Neuronal stem cell (in vitro differentiated cells): ENCODE measurements around the gene BPIFB3.
A peak's percentile ranks its signal among the peaks of the same experiment; 100 is the strongest.

ENCODE experiments used
- DNase-seq: peaks from one replicate; pipeline ENCODE4 v3.0.0-alpha.2; 2013; ENCODE audit warnings: low spot score
- H2AFZ ChIP-seq: one replicate; pipeline ENCODE4 v1.6.1; 2013; ENCODE audit warnings: mild to moderate bottlenecking, low read length, inconsistent platforms
- H2AK5ac ChIP-seq: 2 replicates; pipeline ENCODE4 v1.6.1; 2013; ENCODE audit warnings: low read depth, mild to moderate bottlenecking, inconsistent platforms, low read length, moderate library complexity, mixed read lengths
- H2BK120ac ChIP-seq: 2 replicates; pipeline ENCODE4 v1.6.1; 2013; ENCODE audit warnings: low read depth, mild to moderate bottlenecking, inconsistent platforms, low read length, moderate library complexity, mixed read lengths
- H2BK12ac ChIP-seq: one replicate; pipeline ENCODE4 v1.6.1; 2013; ENCODE audit warnings: low read length, inconsistent platforms
- H2BK15ac ChIP-seq: 2 replicates; pipeline ENCODE4 v1.6.1; 2013; ENCODE audit warnings: mild to moderate bottlenecking, low read length, inconsistent platforms, mixed read lengths
- H2BK5ac ChIP-seq: one replicate; pipeline ENCODE4 v1.6.1; 2013; ENCODE audit warnings: inconsistent platforms, mild to moderate bottlenecking, low read length, moderate library complexity
- H3K14ac ChIP-seq: one replicate; pipeline ENCODE4 v1.6.1; 2013; ENCODE audit warnings: low read length, inconsistent platforms
- H3K18ac ChIP-seq: 2 replicates; pipeline ENCODE4 v1.6.1; 2013; ENCODE audit warnings: low read length, inconsistent platforms
- H3K23ac ChIP-seq: 2 replicates; pipeline ENCODE4 v1.6.1; 2013; ENCODE audit warnings: low read depth, mild to moderate bottlenecking, mixed read lengths, low read length, inconsistent platforms; ENCODE audit not compliant: poor library complexity
- H3K27ac ChIP-seq: replicated peaks from 3 replicates; pipeline ENCODE4 v1.5.1; 2013; ENCODE audit warnings: low read length, inconsistent platforms
- H3K27me3 ChIP-seq, 3 experiments: 2 replicates each; pipeline ENCODE4 v1.6.1; 2013; ENCODE audit warnings: low read length in 3 of 3, mild to moderate bottlenecking in 2 of 3, inconsistent platforms in 1 of 3, low read depth in 1 of 3, mixed read lengths in 1 of 3, moderate library complexity in 1 of 3; ENCODE audit not compliant: control insufficient read depth in 3 of 3, insufficient read depth in 3 of 3
- H3K36me3 ChIP-seq, 2 donors: replicated peaks in 1 of 2; 2 replicates each; pipeline ENCODE4 v1.6.1; 2013; ENCODE audit warnings: low read length in 2 of 2; ENCODE audit not compliant: control insufficient read depth in 2 of 2, insufficient read depth in 2 of 2
- H3K4ac ChIP-seq: 2 replicates; pipeline ENCODE4 v1.6.1; 2013; ENCODE audit warnings: inconsistent platforms, mild to moderate bottlenecking, low read length, moderate library complexity
- H3K4me1 ChIP-seq, 2 donors: 1 replicate in 1 of 2; 2 replicates in 1 of 2; pipeline ENCODE4 v1.6.1; 2013; ENCODE audit warnings: low read length in 2 of 2, low read depth in 1 of 2; ENCODE audit not compliant: control insufficient read depth in 2 of 2, insufficient read depth in 1 of 2
- H3K4me2 ChIP-seq: one replicate; pipeline ENCODE4 v1.6.1; 2013; ENCODE audit warnings: mild to moderate bottlenecking, low read length, inconsistent platforms; ENCODE audit not compliant: insufficient read depth, poor library complexity, severe bottlenecking
- H3K4me3 ChIP-seq, 2 donors: 2 replicates each; pipeline ENCODE4 v1.5.1; 2013; ENCODE audit warnings: low read length in 2 of 2, mild to moderate bottlenecking in 2 of 2, inconsistent platforms in 1 of 2, moderate library complexity in 1 of 2
- H3K79me1 ChIP-seq: one replicate; pipeline ENCODE4 v1.6.1; 2013; ENCODE audit warnings: low read depth, mild to moderate bottlenecking, inconsistent platforms, low read length, moderate library complexity
- H3K9ac ChIP-seq: one replicate; pipeline ENCODE4 v1.6.1; 2013; ENCODE audit warnings: mild to moderate bottlenecking, low read depth, low read length, inconsistent platforms; ENCODE audit not compliant: poor library complexity
- H3K9me3 ChIP-seq, 2 donors: replicated peaks in 1 of 2; 2 replicates each; pipeline versions ENCODE3 to v1.6.1; 2013; ENCODE audit warnings: low read length in 2 of 2, mild to moderate bottlenecking in 2 of 2, inconsistent platforms in 1 of 2, low read depth in 1 of 2, mixed read lengths in 1 of 2, moderate library complexity in 1 of 2; ENCODE audit not compliant: control insufficient read depth in 2 of 2, insufficient read depth in 1 of 2
- H4K8ac ChIP-seq: one replicate; pipeline ENCODE4 v1.6.1; 2013; ENCODE audit warnings: low read depth, mild to moderate bottlenecking, inconsistent platforms, low read length, moderate library complexity
- H4K91ac ChIP-seq: one replicate; pipeline ENCODE4 v1.6.1; 2013; ENCODE audit warnings: low read length, low read depth, mild to moderate bottlenecking, inconsistent platforms; ENCODE audit not compliant: poor library complexity
- WGBS, 2 donors: extraction: QIAGEN DNeasy Blood & Tissue Kit; methylation state at CpG; one replicate each; pipeline ENCODE4 v1.1.7; 2013; ENCODE audit warnings: missing lambda C conversion rate in 2 of 2, mixed read lengths in 1 of 2; ENCODE audit not compliant: insufficient read length in 2 of 2, insufficient replicate concordance in 1 of 2; ENCODE audit errors: extremely low coverage in 2 of 2; 5-methylcytosine and 5-hydroxymethylcytosine counted together

BPIFB3 gene

DNA sequence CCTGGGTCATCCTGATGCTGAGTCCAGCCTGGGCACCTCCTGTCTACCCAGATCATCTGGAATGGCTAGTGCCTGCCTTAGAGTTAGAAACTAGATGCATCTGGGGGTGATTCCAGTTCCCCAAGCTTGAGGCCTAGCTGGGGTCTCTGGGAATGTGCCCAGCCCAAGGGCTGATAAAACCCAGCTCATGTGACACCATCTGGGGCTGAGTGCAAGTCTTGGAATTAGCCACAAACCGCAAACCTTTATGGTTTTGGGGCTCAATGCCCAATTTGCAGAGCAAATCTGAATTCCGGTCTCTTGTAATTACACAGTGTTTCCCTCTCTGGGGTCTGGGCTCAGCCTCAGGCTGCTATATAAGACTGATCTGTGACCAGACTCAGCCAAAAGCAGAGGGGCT, 25.6 kb downstream of the BPIFB3 start, which contains the start of gene BPIFB4:
Gene BPIFB4 (plus strand): TSS at position 385 of the 400 bp plus-strand sequence. CDS start 1,884 bp downstream, outside the sequence.
- Histone ChIP-seq H3K4me3 (no peak within 1 kb of the TSS), H2BK15ac (no peak within 1 kb of the TSS), H3K4me1 (no peaks in the 10 kb centered on the region), H3K9ac (no peak within 1 kb of the TSS), H3K36me3 (no peaks in the 10 kb centered on the region), H3K27ac (no peak within 1 kb of the TSS), H2AK5ac (peak within 1 kb of the TSS; percentile 19), H4K91ac (no peak within 1 kb of the TSS), H3K14ac (no peak within 1 kb of the TSS), H4K8ac (no peak within 1 kb of the TSS), H2BK120ac (no peak within 1 kb of the TSS), H2AFZ (no peak within 1 kb of the TSS), H3K4ac (no peak within 1 kb of the TSS), H2BK12ac (no peak within 1 kb of the TSS), H3K27me3 (no peaks in the 10 kb centered on the region), H3K79me1 (no peaks in the 10 kb centered on the region), H2BK5ac (no peak within 1 kb of the TSS), H3K9me3 (no peaks in the 10 kb centered on the region), H3K23ac (no peak within 1 kb of the TSS), H3K18ac (peak within 1 kb of the TSS; percentile 25), H3K4me2 (no peak within 1 kb of the TSS)
- WGBS, 2 donors, result no CpG with 5 or more reads among the region's 2 CpGs
- DNase-seq, result no peak

DNA sequence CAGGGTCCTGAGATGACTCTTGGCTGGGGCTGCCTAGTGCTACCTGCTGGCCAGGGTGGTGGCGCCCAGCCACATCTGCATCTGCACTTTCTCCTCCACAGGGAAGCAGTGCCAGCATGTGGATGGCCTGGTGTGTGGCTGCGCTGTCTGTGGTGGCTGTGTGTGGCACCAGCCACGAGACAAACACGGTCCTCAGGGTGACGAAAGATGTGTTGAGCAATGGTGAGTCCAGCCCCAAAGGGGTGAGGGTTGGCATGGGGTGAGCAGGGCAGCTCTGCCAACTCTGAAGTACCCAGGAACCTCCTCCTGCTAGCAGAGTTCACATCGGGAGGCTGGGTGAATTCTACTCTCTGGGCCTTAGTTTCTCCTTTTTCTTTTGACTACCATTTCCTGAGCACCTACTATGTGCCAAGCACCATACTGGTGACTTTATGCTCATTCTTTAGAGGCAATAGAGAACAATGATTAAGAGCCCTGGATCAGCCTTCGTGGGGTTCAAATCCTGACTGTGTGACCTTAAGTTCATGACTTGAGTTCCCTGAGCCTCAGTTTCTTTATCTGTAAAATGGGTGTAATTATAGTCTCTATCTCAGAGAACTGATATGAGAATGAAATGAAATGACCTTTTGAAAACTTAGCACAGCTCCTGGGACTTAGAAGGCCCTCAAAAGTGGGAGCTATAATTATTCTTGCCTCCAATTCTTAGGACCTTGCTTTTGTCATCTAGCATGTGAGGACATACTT, 27.9 kb downstream of the BPIFB3 start:
- no peak overlapping the region for H3K14ac ChIP-seq
- no peak for DNase-seq
- no peaks in the 10 kb centered on the region for H3K9me3 ChIP-seq
- H3K27ac ChIP-seq, result no peak overlapping the region
- H3K4me1 ChIP-seq, result no peaks in the 10 kb centered on the region
- no peak overlapping the region for H2BK5ac ChIP-seq
- no peak overlapping the region for H2AK5ac ChIP-seq
- H2BK120ac ChIP-seq, result no peak overlapping the region
- no peaks in the 10 kb centered on the region for H3K79me1 ChIP-seq
- no peak overlapping the region for H2AFZ ChIP-seq
- no peak overlapping the region for H4K8ac ChIP-seq
- no peak overlapping the region for H3K4me2 ChIP-seq
- H3K4ac ChIP-seq, result no peak overlapping the region
- H4K91ac ChIP-seq, result no peak overlapping the region
- H3K27me3 ChIP-seq, result peaks cover 0 to 2% (median 0%) of the 10 kb centered on the region in 3 experiments
- no CpG with 5 or more reads among the region's 7 CpGs for whole genome bisulfite sequencing, 2 donors
- no peak overlapping the region for H2BK15ac ChIP-seq
- no peak overlapping the region for H3K23ac ChIP-seq
- no peak overlapping the region for H3K4me3 ChIP-seq
- no peak overlapping the region for H2BK12ac ChIP-seq
- H3K36me3 ChIP-seq, result no peaks in the 10 kb centered on the region
- no peak overlapping the region for H3K18ac ChIP-seq
- no peak overlapping the region for H3K9ac ChIP-seq

DNA sequence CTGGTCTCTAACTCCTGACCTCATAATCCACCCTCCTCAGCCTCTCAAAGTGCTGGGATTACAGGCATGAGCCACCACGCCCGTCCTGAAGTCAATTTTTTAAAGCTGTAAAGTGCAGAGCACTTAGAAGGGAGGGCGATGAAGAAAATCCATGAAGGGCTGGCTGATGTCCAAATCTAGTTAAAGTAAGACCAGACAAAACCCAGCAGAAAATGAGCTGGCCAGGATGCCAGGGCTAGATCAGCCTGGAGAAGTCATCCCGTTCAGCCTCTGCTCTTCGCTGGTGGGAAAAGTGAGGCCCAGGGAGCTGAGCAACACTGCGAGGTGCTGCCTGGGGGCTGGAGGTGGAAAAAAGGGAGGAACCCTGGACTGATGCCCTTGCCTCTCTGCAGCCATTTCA, 28.8 kb downstream of the BPIFB3 start:
- H4K8ac ChIP-seq, result no peak overlapping the region
- no peak overlapping the region for H3K4ac ChIP-seq
- no peaks in the 10 kb centered on the region for H3K36me3 ChIP-seq
- no peak overlapping the region for H2BK120ac ChIP-seq
- H3K79me1 ChIP-seq, result no peaks in the 10 kb centered on the region
- no CpG with 5 or more reads among the region's 6 CpGs for WGBS, 2 donors
- H2BK12ac ChIP-seq, result no peak overlapping the region
- no peak overlapping the region for H2BK5ac ChIP-seq
- no peak overlapping the region for H3K4me2 ChIP-seq
- no peak overlapping the region for H2AK5ac ChIP-seq
- no peak overlapping the region for H2BK15ac ChIP-seq
- no peaks in the 10 kb centered on the region for H3K4me1 ChIP-seq
- no peak overlapping the region for H3K4me3 ChIP-seq
- H3K9me3 ChIP-seq, result no peaks in the 10 kb centered on the region
- DNase-seq, result no peak
- peak overlapping the region; percentile 50 for H3K9ac ChIP-seq
- H3K14ac ChIP-seq, result no peak overlapping the region
- H4K91ac ChIP-seq, result no peak overlapping the region
- H3K27me3 ChIP-seq, result peaks cover 0 to 2% (median 0%) of the 10 kb centered on the region in 3 experiments
- H2AFZ ChIP-seq, result no peak overlapping the region
- H3K18ac ChIP-seq, result peak overlapping the region; percentile 58
- H3K23ac ChIP-seq, result no peak overlapping the region
- H3K27ac ChIP-seq, result no peak overlapping the region

DNA sequence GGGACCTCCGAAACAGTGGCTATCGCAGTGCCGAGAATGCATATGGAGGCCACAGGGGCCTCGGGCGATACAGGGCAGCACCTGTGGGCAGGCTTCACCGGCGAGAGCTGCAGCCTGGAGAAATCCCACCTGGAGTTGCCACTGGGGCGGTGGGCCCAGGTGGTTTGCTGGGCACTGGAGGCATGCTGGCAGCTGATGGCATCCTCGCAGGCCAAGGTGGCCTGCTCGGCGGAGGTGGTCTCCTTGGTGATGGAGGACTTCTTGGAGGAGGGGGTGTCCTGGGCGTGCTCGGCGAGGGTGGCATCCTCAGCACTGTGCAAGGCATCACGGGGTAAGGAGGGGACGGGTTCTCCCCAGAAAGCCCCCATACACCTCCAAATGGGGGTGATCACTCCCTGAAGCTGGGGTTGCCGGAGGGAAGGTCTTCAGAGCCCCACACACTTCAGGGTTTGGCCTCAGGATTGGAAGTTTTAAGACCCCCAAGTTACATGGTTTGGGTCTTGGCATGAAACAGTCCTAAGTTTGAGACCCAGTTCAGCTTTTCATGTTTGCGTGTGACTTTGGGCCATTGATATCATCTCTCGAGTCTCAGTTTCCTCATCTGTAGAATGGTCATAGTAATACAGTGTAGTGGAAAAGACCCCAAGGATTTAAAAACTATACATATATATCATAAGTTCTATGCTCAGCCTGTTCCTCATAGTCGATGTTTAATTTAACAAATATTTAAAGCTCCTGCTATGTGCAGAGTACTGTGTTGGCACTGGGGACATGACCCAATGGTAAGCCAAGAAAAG, 30.0 kb downstream of the BPIFB3 start:
- Histone ChIP-seq H3K27ac (no peak overlapping the region), H3K79me1 (no peaks in the 10 kb centered on the region), H4K8ac (no peak overlapping the region), H2AK5ac (peak overlapping the region; percentile 74), H3K14ac (no peak overlapping the region), H2BK15ac (no peak overlapping the region), H3K36me3 (no peaks in the 10 kb centered on the region), H3K27me3 (peaks cover 0 to 6% (median 0%) of the 10 kb centered on the region in 3 experiments), H3K4ac (no peak overlapping the region), H3K4me3 (no peak overlapping the region), H4K91ac (no peak overlapping the region), H3K18ac (peak overlapping the region; percentile 81), H3K23ac (peak overlapping the region; percentile 12), H2BK120ac (no peak overlapping the region), H3K9me3 (no peaks in the 10 kb centered on the region), H3K4me1 (no peaks in the 10 kb centered on the region), H3K9ac (peak overlapping the region; percentile 31), H3K4me2 (no peak overlapping the region), H2AFZ (no peak overlapping the region), H2BK5ac (no peak overlapping the region), H2BK12ac (no peak overlapping the region)
- no peak for DNase-seq
- WGBS, 2 donors, result no CpG with 5 or more reads among the region's 20 CpGs
